ENCODE results near the gene SLC25A43. TPM values are rescaled to one million over a fixed set of nuclear protein-coding genes. Genes with fewer than 3 reads are reported as not detected.

SLC25A43 gene
- total and polyA plus RNA-seq, 9 of the 15 experiments (the other 6 are each of a cell fraction or from before 2014, with no cell fraction given), result 1.3 to 8.4 (median 4.0) TPM

- TF ChIP-seq VEZF1 (CRISPR knock-in tag; IDR thresholded peaks at IDR 0.05) (peak; percentile 27), NFRKB (IDR thresholded peaks at IDR 0.05; ENCODE audit: low read depth) (peak; percentile 91), KLF13 (tag; IDR thresholded peaks at IDR 0.05; ENCODE audit: borderline replicate concordance, low read depth) (no peak)
- TF ChIP-seq, protein P1, sequence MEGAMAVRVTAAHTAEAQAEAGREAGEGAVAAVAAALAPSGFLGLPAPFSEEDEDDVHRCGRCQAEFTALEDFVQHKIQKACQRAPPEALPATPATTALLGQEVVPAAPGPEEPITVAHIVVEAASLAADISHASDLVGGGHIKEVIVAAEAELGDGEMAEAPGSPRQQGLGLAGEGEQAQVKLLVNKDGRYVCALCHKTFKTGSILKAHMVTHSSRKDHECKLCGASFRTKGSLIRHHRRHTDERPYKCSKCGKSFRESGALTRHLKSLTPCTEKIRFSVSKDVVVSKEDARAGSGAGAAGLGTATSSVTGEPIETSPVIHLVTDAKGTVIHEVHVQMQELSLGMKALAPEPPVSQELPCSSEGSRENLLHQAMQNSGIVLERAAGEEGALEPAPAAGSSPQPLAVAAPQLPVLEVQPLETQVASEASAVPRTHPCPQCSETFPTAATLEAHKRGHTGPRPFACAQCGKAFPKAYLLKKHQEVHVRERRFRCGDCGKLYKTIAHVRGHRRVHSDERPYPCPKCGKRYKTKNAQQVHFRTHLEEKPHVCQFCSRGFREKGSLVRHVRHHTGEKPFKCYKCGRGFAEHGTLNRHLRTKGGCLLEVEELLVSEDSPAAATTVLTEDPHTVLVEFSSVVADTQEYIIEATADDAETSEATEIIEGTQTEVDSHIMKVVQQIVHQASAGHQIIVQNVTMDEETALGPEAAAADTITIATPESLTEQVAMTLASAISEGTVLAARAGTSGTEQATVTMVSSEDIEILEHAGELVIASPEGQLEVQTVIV (CRISPR knock-in tag; IDR thresholded peaks at IDR 0.05; ENCODE audit: borderline replicate concordance), result peak; percentile 88
Observed at GRCh38 chrX:119468551-119469312, 69.6 kb downstream of the SLC25A43 start (continued).

GRCh38 chrX:119469313-119469635, 70.1 kb downstream of the SLC25A43 start:
- peaks cover 14 to 18% of the 10 kb centered on the region in 2 experiments; a peak in 3 of 5 replicates for H3K4me1 ChIP-seq (replicated peaks in 1 of 2; ENCODE audit: control insufficient read depth in 2 of 2, insufficient read depth in 2 of 2, low read length in 2 of 2)
- peaks cover 2% of the 10 kb centered on the region for H3K9me1 ChIP-seq (ENCODE audit: control insufficient read depth, insufficient read depth, low read length)
- DNase-seq (ENCODE audit: extremely low read depth in 1 of 4, low spot score in 3 of 4) (no peak), FAIRE-seq (no peak), ATAC-seq (no peak)
- H3K79me2 ChIP-seq (ENCODE audit: control insufficient read depth, insufficient read depth, low read length), result peaks cover 25% of the 10 kb centered on the region
- CTCF ChIA-PET (ENCODE audit: low intra/inter-chr PET ratio), result interaction anchor here (1.0 to 1.5 kb wide), 2 partner anchors 14 to 43 kb away, joined by 4 to 8 read pairs; no protein-coding TSS in a partner anchor
- no peaks in the 10 kb centered on the region for H3K9me3 ChIP-seq (replicated peaks; ENCODE audit: control insufficient read depth, insufficient read depth, low read depth, low read length)
- no peak overlapping the region for H2AFZ ChIP-seq (ENCODE audit: low read depth, low read length)
- peak overlapping the region; percentile 97 to 99 for H3K9ac ChIP-seq (ENCODE audit: insufficient read depth in 1 of 2, low read depth in 2 of 2, low read length in 2 of 2)
- BruUV-seq (replicated peaks), result no TSS peak
- intact Hi-C loops (cut with micrococcal nuclease), result loop anchor here (2.0 kb wide), 1 partner anchor 44 kb away; no protein-coding TSS in a partner anchor
- peak overlapping the region; percentile 83 for H3K4me2 ChIP-seq (ENCODE audit: insufficient read depth, low read length)
- 3% methylated on average over 4 of the region's 8 CpGs for WGBS (ENCODE audit: insufficient coverage, low coverage, missing lambda C conversion rate)
- peak overlapping the region; percentile 98 for H3K27ac ChIP-seq (ENCODE audit: extremely low read depth, low read depth, low read length)
- H4K20me1 ChIP-seq (replicated peaks; ENCODE audit: control insufficient read depth, insufficient read depth, low read length), result peaks cover 18% of the 10 kb centered on the region
- H3K4me3 ChIP-seq, result peak overlapping the region; percentile 99
- peaks cover 28% of the 10 kb centered on the region for H3K36me3 ChIP-seq (ENCODE audit: control insufficient read depth, insufficient read depth, low read length)
- H3K27me3 ChIP-seq (ENCODE audit: control insufficient read depth in 2 of 2, insufficient read depth in 2 of 2, low read length in 2 of 2), result no peaks in the 10 kb centered on the region
- in situ Hi-C loops (cut with MboI), result no loop called here
- POLR2A ChIA-PET, result interaction anchor here (0.6 to 2.9 kb wide), 4 partner anchors 9 to 43 kb away, joined by 3 to 22 read pairs (median 6); no protein-coding TSS in a partner anchor
- TF ChIP-seq SOX6 (IDR thresholded peaks at IDR 0.05), result no peak
- TF ChIP-seq NR2C2 (CRISPR knock-in tag; IDR thresholded peaks at IDR 0.05), result no peak
- 0 out of 2 replicates have a peak, but pooled peaks have one; percentile 6 for TF ChIP-seq NR2C2 (tag; IDR thresholded peaks at IDR 0.05)
- TF ChIP-seq, protein P2, sequence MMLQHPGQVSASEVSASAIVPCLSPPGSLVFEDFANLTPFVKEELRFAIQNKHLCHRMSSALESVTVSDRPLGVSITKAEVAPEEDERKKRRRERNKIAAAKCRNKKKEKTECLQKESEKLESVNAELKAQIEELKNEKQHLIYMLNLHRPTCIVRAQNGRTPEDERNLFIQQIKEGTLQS (IDR thresholded peaks at IDR 0.05), result no peak
- TF ChIP-seq, protein P2 (CRISPR knock-in tag; conservative IDR thresholded peaks at IDR 0.05), result no peak
- TF ChIP-seq, protein P3, sequence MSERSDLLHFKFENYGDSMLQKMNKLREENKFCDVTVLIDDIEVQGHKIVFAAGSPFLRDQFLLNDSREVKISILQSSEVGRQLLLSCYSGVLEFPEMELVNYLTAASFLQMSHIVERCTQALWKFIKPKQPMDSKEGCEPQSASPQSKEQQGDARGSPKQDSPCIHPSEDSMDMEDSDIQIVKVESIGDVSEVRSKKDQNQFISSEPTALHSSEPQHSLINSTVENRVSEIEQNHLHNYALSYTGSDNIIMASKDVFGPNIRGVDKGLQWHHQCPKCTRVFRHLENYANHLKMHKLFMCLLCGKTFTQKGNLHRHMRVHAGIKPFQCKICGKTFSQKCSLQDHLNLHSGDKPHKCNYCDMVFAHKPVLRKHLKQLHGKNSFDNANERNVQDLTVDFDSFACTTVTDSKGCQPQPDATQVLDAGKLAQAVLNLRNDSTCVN (CRISPR knock-in tag; IDR thresholded peaks at IDR 0.05), result no peak
- TF ChIP-seq RFX1 (IDR thresholded peaks at IDR 0.05), result peak; percentile 58
- no peak for TF ChIP-seq YBX1 (IDR thresholded peaks at IDR 0.05)
- TF ChIP-seq HDGF (IDR thresholded peaks at IDR 0.05), result 0 out of 2 replicates have a peak, but pooled peaks have one; percentile 54
- TF ChIP-seq CBFA2T3 (IDR thresholded peaks at IDR 0.05), result no peak
- no peak for TF ChIP-seq ZNF830 (CRISPR knock-in tag; IDR thresholded peaks at IDR 0.05)
- no peak for TF ChIP-seq ZNF232 (CRISPR knock-in tag; IDR thresholded peaks at IDR 0.05)
